ENCODE results near the gene SLC16A12. TPM values are rescaled to one million over a fixed set of nuclear protein-coding genes. Genes with fewer than 3 reads are reported as not detected.

Gene SLC16A12
- total RNA-seq, 1 experiment from 2014 or later: 1.0 TPM

GRCh38 chr10:89478085-89478738 lies 57.2 kb downstream of the SLC16A12 start:
- Mint-ChIP-seq H3K27ac (ENCODE audit: unreplicated experiment) (peak overlapping the region; percentile 41), H3K4me3 (ENCODE audit: low read depth, unreplicated experiment) (no peak overlapping the region), H3K27me3 (ENCODE audit: unreplicated experiment) (no peaks in the 10 kb centered on the region), H3K9me3 (ENCODE audit: low read depth, unreplicated experiment) (no peaks in the 10 kb centered on the region), H3K4me1 (ENCODE audit: low read depth, unreplicated experiment) (peaks cover 54% of the 10 kb centered on the region), H3K36me3 (ENCODE audit: insufficient read depth, unreplicated experiment) (no peaks in the 10 kb centered on the region)
- DNase-seq: peak; percentile 40
- intact Hi-C loops (cut with micrococcal nuclease; ENCODE audit: unreplicated experiment): no loop called here
- TF ChIP-seq CTCF (IDR thresholded peaks at IDR 0.05; ENCODE audit: unreplicated experiment): no peak
- BruUV-seq (replicated peaks): no TSS peak
- CTCF ChIA-PET: no interaction called here

GRCh38 chr10:89476150-89476549 lies 59.2 kb downstream of the SLC16A12 start:
- Mint-ChIP-seq H3K27me3 (ENCODE audit: unreplicated experiment) (no peaks in the 10 kb centered on the region), H3K36me3 (ENCODE audit: insufficient read depth, unreplicated experiment) (no peaks in the 10 kb centered on the region), H3K4me1 (ENCODE audit: low read depth, unreplicated experiment) (peaks cover 47% of the 10 kb centered on the region), H3K4me3 (ENCODE audit: low read depth, unreplicated experiment) (no peak overlapping the region), H3K9me3 (ENCODE audit: low read depth, unreplicated experiment) (no peaks in the 10 kb centered on the region), H3K27ac (ENCODE audit: unreplicated experiment) (peak overlapping the region; percentile 58)
- TF ChIP-seq CTCF (IDR thresholded peaks at IDR 0.05; ENCODE audit: unreplicated experiment): no peak
- no TSS peak for BruUV-seq (replicated peaks)
- CTCF ChIA-PET: interaction anchor here (0.8 kb wide), 1 partner anchor 86 kb away, joined by 3 read pairs; no protein-coding TSS in a partner anchor
- intact Hi-C loops (cut with micrococcal nuclease; ENCODE audit: unreplicated experiment): no loop called here
- no peak for DNase-seq

- no peak overlapping the region for H3K4me3 Mint-ChIP-seq (ENCODE audit: low read depth, unreplicated experiment)
- H3K36me3 Mint-ChIP-seq (ENCODE audit: insufficient read depth, unreplicated experiment): no peaks in the 10 kb centered on the region
- no peak for TF ChIP-seq CTCF (IDR thresholded peaks at IDR 0.05; ENCODE audit: unreplicated experiment)
- intact Hi-C loops (cut with micrococcal nuclease; ENCODE audit: unreplicated experiment): no loop called here
- no peaks in the 10 kb centered on the region for H3K27me3 Mint-ChIP-seq (ENCODE audit: unreplicated experiment)
- H3K9me3 Mint-ChIP-seq (ENCODE audit: low read depth, unreplicated experiment): no peaks in the 10 kb centered on the region
- BruUV-seq (replicated peaks): no TSS peak
- DNase-seq: no peak
- CTCF ChIA-PET: no interaction called here
- no peak overlapping the region for H3K27ac Mint-ChIP-seq (ENCODE audit: unreplicated experiment)
- H3K4me1 Mint-ChIP-seq (ENCODE audit: low read depth, unreplicated experiment): peaks cover 47% of the 10 kb centered on the region
Measured at GRCh38 chr10:89475591-89475998, 59.8 kb downstream of the SLC16A12 start.

GRCh38 chr10:89475125-89475524 lies 60.3 kb downstream of the SLC16A12 start:
- TF ChIP-seq CTCF (IDR thresholded peaks at IDR 0.05; ENCODE audit: unreplicated experiment): no peak
- no peaks in the 10 kb centered on the region for H3K27me3 Mint-ChIP-seq (ENCODE audit: unreplicated experiment)
- intact Hi-C loops (cut with micrococcal nuclease; ENCODE audit: unreplicated experiment): no loop called here
- H3K36me3 Mint-ChIP-seq (ENCODE audit: insufficient read depth, unreplicated experiment): no peaks in the 10 kb centered on the region
- no peak for DNase-seq
- no TSS peak for BruUV-seq (replicated peaks)
- no peak overlapping the region for H3K27ac Mint-ChIP-seq (ENCODE audit: unreplicated experiment)
- CTCF ChIA-PET: no interaction called here
- H3K9me3 Mint-ChIP-seq (ENCODE audit: low read depth, unreplicated experiment): no peaks in the 10 kb centered on the region
- peaks cover 50% of the 10 kb centered on the region for H3K4me1 Mint-ChIP-seq (ENCODE audit: low read depth, unreplicated experiment)
- H3K4me3 Mint-ChIP-seq (ENCODE audit: low read depth, unreplicated experiment): no peak overlapping the region
